Esophagus squamous epithelium (tissue), 4 donors: ENCODE results near the gene FRMD3.

Source experiments
- POLR2A ChIP-seq, 4 donors: fragments of 450-650 bp; IDR thresholded peaks; one replicate each; pipeline ENCODE4 v1.6.1; 2017; ENCODE audit warnings: antibody characterized with exemption in 4 of 4, mild to moderate bottlenecking in 4 of 4, moderate library complexity in 3 of 4
- TF ChIP-seq, protein P1 (sequence below), 6 experiments: fragments of 450-650 bp in 4 of 6; fragments of 200-600 bp in 2 of 6; sonication (generic) in 2 of 6; IDR thresholded peaks; one replicate each; pipeline ENCODE4 v1.5.1; 2016 to 2019; ENCODE audit warnings: antibody characterized with exemption in 6 of 6, mild to moderate bottlenecking in 4 of 6, moderate library complexity in 4 of 6

GRCh38 chr9:83441390-83441789 is 96.8 kb downstream of the FRMD3 start:
- TF ChIP-seq, protein P1, sequence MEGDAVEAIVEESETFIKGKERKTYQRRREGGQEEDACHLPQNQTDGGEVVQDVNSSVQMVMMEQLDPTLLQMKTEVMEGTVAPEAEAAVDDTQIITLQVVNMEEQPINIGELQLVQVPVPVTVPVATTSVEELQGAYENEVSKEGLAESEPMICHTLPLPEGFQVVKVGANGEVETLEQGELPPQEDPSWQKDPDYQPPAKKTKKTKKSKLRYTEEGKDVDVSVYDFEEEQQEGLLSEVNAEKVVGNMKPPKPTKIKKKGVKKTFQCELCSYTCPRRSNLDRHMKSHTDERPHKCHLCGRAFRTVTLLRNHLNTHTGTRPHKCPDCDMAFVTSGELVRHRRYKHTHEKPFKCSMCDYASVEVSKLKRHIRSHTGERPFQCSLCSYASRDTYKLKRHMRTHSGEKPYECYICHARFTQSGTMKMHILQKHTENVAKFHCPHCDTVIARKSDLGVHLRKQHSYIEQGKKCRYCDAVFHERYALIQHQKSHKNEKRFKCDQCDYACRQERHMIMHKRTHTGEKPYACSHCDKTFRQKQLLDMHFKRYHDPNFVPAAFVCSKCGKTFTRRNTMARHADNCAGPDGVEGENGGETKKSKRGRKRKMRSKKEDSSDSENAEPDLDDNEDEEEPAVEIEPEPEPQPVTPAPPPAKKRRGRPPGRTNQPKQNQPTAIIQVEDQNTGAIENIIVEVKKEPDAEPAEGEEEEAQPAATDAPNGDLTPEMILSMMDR (IDR thresholded peaks at IDR 0.05) = no peak
- no peak for TF ChIP-seq POLR2A (IDR thresholded peaks at IDR 0.05)
